SK-N-MC (cell line): ENCODE measurements around the gene SOS1.

Experiments used
- EZH2 ChIP-seq: fragments of 200-600 bp; sonication (generic); IDR thresholded peaks from one replicate; pipeline ENCODE4 v1.6.1; 2017; ENCODE audit warnings: antibody characterized with exemption
- FOXP2 ChIP-seq: optimal IDR thresholded peaks from 2 replicates; pipeline ENCODE3; 2011; ENCODE audit warnings: mild to moderate bottlenecking, moderate library complexity; ENCODE audit not compliant: insufficient read depth; ENCODE audit errors: extremely low read length, control extremely low read depth
- POLR2AphosphoS5 ChIP-seq: IDR thresholded peaks from 2 replicates; pipeline ENCODE4 v1.6.1; 2012; ENCODE audit warnings: mild to moderate bottlenecking, low read depth, low read length, borderline replicate concordance

GRCh38 chr2:39023649-39024048 lies 97.2 kb downstream of the SOS1 start:
- no peak for TF ChIP-seq POLR2AphosphoS5
- TF ChIP-seq EZH2 = no peak
- no peak for TF ChIP-seq FOXP2
